PC-9 (cell line): Measurements from ENCODE around the gene DDAH2.

ENCODE experiments used
- EZH2 ChIP-seq: fragments of 200-600 bp; sonication (generic); IDR thresholded peaks from 2 replicates; pipeline ENCODE4 v1.8.0; 2017; ENCODE audit warnings: antibody characterized with exemption, low read depth
- TF ChIP-seq, protein P1 (sequence below): fragments of 200-600 bp; sonication (generic); conservative IDR thresholded peaks from 2 replicates; pipeline ENCODE4 v1.6.1; 2017; ENCODE audit warnings: mixed run types, antibody characterized with exemption, mild to moderate bottlenecking, moderate library complexity

DNA sequence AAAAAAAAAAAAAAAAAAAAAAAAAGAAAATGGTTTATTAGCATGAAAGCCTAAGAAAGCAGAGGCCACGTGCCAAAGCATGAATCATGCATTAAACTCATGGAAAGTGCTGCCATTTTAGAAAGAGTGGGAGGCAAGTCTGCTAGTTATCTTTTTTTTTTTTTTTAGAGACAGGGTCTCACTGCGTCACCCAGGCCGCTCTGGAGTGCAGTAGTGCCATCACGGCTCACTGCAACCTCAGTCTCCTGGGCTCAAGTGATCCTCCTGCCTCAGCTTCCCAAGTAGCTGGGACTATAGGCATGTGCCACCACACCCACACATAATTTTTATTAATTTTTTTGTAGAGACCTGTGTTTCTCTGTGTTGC is 42.9 kb upstream of the DDAH2 start:
- TF ChIP-seq, protein P1, sequence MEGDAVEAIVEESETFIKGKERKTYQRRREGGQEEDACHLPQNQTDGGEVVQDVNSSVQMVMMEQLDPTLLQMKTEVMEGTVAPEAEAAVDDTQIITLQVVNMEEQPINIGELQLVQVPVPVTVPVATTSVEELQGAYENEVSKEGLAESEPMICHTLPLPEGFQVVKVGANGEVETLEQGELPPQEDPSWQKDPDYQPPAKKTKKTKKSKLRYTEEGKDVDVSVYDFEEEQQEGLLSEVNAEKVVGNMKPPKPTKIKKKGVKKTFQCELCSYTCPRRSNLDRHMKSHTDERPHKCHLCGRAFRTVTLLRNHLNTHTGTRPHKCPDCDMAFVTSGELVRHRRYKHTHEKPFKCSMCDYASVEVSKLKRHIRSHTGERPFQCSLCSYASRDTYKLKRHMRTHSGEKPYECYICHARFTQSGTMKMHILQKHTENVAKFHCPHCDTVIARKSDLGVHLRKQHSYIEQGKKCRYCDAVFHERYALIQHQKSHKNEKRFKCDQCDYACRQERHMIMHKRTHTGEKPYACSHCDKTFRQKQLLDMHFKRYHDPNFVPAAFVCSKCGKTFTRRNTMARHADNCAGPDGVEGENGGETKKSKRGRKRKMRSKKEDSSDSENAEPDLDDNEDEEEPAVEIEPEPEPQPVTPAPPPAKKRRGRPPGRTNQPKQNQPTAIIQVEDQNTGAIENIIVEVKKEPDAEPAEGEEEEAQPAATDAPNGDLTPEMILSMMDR, result no peak
- TF ChIP-seq EZH2, result no peak
